RCC 7860 (cell line): Measurements from ENCODE around the gene DCAF17.
"Not testable (repeated sequence)": the region's sequence is repeated elsewhere in the genome, so short reads cannot be mapped to it uniquely, and the experiment has no call there.

Source experiments
- DNase-seq: peaks from one replicate; pipeline ENCODE4 v3.0.0-alpha.2; 2015; ENCODE audit warnings: low spot score
- FAIRE-seq: peaks from 2 replicates; lab custom pipeline; 2012; peaks lifted over from hg19 to GRCh38; lab: Jason Lieb, UNC

Gene DCAF17

GRCh38 chr2:171509945-171510731 is 76.1 kb downstream of the DCAF17 start:
- DNase-seq (no peak), FAIRE-seq (no peak)

- no peak for FAIRE-seq
- DNase-seq, result no peak
These were observed 78.0 kb downstream of the DCAF17 start for GRCh38 chr2:171512014-171512413.

- FAIRE-seq, result no peak
- DNase-seq, result no peak
These were observed 78.7 kb downstream of the DCAF17 start for GRCh38 chr2:171512683-171513195.

DNA sequence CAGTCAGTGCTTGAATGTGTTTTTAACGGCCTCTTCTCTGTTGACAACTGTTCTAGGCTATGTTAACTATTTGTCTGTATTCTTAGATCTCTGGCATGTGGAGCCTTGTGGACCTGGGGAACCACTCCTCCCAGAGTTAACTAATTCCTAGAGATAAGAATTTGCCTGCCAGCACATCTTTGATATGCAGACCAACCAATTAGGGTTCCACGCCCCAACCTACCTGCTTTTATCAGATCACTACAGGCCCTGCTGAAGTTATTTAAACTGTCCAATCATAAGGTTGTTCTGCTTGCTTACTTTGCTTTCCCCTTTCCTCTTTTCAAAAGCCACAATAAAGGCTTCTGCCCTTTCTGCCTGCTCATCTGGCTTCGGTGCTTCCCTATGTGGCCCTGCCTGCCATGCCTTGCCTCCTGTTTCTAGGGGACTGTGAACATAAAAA is 79.7 kb downstream of the DCAF17 start:
- DNase-seq, result no peak
- no peak for FAIRE-seq

DNA sequence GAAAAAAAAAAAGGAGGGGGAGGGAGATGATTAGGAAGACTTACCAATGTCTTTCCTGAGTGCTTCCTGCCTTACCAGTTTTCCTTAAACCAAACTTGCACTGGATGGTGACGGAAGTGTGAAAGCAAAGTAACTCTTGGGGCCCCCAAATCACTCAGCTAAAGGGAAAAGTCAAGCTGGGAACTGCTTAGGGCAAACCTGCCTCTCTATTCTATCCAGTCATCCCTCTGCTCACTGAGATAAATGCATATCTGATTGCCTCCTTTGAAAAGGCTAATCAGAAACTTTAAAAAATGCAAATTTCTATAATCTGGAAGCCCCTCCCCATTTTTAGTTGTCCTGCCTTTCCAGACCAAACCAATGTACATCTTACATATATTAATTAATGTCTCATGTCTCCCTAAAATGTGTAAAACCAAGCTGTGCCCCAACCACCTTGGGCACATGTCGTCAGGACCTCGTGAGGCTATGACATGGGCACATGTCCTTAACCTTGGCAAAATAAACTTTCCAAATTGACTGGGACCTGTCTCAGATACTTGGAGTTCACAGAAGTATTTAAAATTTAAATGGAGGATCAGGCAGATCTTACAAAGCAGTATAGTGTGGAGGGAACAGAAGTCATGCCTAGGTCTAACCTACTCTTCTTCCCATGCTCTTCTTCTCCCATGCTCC is 81.0 kb downstream of the DCAF17 start:
- no peak for FAIRE-seq
- no peak for DNase-seq

DNA sequence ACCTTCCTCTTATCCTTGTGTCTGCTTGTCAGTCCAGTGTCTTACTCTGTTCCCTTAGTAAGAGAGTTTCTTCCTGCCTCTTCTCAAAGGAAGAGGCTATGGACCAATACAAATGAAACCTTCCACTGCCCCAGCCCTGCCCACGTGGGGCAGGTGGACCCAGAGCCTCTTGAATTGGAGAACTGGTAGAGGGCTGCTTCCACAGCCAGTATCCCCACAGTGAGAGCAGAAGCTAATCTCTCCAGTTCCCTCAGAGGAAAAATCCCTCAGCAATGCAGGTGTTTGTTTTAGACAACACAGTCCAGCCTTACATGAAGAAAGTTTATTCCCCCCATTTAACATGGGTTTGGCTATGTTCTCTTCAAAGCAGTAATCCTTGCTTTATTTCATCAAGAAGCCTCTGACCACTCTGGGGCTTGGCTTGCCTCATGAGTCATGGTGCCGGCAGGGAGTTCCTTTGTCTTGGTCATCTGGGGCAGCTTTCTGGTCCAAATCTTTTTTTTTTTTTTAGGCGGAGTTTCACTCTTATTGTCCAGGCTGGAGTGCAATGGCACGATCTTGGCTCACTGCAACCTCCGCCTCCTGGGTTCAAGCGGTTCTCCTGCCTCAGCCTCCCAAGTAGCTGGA is 81.8 kb downstream of the DCAF17 start:
- no peak for FAIRE-seq
- no peak for DNase-seq

DNA sequence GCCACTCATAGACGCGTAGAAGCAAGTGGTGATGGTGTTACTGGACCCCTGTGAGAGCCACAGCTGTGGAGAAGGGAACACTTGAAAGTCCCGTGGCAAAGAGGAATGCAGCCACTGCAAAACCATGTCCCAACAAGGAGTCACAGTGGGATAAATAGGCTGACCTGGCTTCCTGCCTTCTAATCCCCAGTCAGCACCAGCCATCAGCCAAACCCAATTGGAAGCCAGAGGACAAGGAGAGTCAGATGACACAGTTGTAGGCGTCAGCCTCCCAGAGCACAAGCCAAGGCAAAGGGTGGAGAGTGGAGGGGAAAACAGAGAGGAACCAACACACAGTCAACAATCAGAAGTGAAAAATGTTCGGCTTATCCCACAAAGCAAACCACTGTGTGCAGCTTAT is 82.8 kb downstream of the DCAF17 start:
- DNase-seq, result no peak
- no peak for FAIRE-seq

GRCh38 chr2:171520471-171520870 is 86.4 kb downstream of the DCAF17 start:
- FAIRE-seq (no peak), DNase-seq (no peak)

DNA sequence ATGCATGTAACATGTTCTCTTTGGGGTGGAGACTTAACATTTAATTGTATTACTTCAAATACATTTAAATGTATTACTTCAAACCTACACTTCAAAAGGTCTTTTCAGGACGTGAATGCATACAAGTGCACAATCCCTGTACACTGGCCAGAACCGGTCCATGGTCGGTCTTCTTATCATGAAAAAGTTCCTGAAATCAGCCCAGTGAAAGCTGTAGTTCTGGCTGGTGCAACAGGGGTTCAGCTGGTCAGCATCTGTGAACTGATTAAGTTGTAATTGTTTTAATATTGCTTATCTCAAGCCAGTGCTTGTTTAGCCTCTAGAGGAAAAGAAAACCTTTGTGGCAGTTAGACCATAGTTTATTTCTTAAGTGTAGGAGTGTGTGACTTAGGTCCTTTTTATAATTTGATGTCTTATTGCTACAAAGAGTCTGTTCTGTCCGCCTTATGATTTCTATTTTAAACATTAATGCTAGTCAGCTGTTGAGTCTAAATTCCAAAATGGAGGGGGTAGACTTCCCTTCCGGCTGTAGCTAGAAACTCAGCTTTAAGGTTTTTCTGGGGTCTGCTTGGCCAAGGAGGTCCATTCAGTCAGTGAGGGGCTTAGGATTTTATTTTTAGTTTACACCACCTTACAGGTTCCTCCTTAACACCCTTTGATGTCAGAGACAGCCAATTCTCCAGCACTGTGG is 87.5 kb downstream of the DCAF17 start:
- DNase-seq (no peak), FAIRE-seq (no peak)

DNA sequence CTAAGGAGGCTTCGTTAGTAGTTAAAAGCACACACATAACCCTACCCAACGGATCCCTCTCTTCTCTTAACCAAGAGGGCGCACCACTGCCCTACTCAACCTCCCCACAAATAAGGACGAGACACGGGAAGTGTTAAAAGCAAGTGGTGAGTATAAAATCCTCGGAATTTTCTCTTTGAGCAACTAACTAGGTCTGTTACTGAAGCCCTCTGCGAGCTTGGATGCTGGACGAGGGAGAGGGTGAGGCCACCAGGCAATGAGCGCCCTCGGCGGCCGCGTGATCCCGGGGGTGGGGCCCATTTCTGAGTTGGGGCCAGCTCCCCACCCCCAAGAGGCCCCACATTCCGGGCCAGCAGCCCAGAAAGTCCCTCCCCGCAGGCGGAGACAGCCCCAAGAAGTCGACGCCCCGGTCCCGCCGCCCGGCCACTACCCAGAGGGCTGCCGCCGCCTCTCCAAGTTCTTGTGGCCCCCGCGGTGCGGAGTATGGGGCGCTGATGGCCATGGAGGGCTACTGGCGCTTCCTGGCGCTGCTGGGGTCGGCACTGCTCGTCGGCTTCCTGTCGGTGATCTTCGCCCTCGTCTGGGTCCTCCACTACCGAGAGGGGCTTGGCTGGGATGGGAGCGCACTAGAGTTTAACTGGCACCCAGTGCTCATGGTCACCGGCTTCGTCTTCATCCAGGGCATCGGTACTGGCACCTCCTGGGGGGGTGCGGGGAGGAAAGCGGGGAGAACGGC is 88.2 kb downstream of the DCAF17 start, which contains the start of gene CYBRD1:
Gene CYBRD1, plus strand, starts transcription at position 423 of the 736 bp plus-strand sequence. Its CDS starts 72 bp downstream, at position 495.
- DNase-seq, result no peak
- FAIRE-seq, result no peak

DNA sequence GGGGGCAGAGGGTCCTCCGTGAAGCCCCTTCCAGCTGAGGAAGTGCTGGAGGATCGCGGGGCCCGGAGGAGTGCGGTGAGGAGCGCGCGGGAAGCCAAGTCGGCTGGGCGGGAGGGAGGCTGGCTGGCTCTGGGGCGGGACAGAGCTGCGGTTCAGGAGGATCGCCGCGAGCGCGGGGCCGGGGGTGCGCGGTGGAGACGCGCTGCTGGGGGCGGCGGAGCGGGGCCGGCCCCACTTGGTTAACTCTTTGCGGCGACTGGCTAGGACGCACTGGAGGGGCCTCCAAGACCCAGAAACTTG is 88.7 kb downstream of the DCAF17 start:
- no peak for FAIRE-seq
- DNase-seq, result no peak

DNA sequence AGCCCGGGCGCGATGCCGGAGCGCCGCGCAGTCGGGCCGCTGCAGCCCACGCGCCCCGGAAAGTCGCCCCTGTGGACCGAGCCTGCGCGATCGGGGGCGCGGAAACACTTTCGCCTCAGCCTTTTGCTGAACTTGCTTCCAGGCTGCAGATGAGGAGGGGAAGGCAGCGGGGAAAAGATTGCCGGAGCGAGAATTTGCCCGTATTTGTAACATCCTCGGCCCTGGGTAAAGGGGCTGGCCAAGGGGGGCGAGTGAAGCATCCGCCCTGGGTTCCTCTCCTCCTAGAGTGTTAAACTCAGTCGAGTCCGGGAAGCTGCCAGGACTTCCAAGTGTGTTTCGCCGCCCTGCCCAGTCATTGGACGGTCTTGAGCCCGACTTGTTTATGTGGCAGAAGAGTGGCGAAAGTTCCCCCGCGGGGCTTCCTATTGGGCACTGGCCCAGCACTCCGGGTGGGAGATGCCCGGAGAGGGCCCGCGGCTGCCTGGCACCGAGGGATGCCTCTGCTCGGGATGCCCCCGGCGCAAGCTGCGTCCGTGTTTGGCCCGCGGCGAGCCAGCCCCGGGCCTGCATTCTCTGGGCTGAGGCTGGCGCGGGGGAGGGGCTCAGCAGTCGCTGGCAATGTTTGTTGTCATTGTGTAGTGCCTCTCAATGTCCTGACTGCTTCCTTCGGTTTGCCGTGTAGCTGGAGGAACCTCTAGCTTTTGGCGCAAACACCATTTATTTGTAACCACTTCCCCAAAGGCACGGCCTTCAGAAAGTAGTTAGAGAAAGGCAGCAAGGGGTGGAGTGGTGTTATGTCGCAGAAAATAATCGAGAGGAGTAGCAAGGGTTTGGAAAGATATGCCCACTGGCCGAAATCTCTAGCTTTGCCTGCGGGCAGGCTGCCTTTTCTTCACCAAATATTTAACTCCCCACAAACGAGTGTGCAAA is 89.3 kb downstream of the DCAF17 start:
- FAIRE-seq (no peak), DNase-seq (no peak)

DNA sequence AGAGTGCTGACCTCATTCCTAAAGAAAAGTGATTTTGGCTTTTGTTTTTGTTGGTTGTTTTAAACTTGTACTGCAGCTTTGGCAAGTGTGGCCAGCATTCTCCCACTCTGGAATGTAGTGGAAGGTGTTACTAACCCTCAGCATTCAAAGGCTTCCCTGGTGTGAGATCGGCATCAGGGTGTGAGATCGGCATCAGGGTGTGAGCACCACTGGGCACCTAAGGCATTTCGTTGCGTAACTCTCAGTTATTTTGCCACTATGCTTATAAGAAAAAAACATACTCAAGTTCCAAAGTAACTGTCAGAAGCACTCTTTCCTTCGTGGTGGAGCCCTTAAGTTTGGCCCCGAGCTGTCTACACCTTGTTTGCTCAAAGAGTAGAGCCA is 90.0 kb downstream of the DCAF17 start:
- FAIRE-seq (no peak), DNase-seq (no peak)

GRCh38 chr2:171529914-171530313 is 95.9 kb downstream of the DCAF17 start:
- FAIRE-seq (no peak), DNase-seq (no peak)

DNA sequence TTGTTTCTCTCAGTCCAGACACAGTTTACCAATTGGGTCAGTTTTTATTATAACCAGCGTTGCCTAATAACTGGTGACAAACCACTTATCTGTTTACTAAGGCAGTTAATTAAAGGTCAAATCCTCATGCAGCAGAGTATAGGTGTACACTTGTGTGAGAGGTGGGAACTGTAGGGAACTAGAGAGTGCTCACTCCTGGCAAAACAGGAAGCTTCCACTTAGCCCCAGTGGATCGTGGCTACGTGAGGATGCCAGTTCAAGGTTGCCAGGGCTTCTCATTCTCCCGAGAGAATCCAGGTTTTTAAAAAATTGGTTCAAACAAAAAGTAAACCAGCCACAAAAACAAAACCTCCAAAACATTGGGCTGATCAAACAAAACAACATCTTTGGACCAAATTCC is 96.4 kb downstream of the DCAF17 start:
- DNase-seq, result no peak
- FAIRE-seq, result no peak

DNA sequence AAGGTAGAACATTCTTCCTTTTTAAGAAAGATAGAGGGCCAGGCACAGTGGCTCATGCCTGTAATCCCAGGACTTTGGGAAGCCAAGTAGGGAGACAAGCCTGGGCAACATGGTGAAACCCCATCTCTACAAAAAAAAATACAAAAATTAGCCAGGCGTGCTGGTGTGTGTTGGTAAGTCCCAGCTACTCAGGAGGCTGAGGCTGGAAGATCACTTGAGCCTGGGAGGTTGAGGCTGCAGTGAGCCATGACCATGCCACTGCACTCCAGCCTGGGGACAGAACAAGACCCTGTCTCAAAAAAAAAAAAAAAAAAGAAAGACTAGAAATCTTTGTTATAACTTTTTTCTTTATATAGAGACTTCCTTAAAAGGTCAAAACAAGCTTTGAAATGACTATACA is 96.8 kb downstream of the DCAF17 start:
- DNase-seq, FAIRE-seq: not testable (repeated sequence)

DNA sequence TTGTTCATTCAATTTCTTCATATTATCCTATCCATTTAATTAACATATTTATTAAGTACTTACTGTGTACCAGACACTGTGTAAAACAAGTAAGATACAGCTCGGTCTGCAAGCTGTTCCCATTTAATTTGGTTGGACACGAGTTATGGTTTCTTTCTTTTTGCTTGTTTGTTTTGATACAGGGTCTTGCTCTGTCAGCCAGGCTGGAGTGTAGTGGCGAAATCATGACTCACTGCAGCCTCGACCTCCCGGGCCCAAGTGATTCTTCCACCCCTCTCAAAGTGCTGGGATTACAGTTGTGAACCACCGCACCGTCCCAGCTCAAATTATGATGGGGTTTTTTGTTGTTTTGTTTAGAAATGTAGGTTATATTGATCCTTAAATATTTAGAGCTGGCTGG is 97.3 kb downstream of the DCAF17 start:
- DNase-seq (no peak), FAIRE-seq (no peak)

DNA sequence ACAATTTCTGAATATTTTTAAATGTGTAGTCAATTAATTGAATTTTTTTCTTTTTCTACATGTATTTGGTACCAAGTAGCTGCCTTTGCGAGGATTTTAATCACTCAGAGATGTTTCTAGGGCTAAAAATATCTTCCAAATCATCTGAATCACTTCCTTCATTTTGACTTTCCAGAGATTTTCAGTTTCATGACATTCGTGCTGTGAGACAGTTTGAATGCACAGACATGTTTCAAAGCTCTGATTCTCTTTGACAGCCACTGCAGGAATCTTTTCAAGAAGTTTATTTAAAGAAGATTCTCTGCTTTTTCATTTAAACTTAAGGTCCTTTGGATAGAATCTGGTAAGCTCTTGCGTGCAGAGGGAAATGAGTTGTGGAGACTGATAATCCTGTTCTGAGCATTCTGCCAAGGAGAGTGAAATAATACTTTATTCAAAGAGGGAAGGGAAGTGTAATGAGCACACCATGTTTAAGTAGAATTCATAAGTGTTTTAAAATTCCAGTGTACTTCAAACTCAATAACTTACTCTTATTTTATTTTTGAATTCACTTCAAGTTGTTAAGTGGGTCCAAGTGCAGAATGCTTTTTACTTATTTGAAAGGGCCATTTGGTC is 97.9 kb downstream of the DCAF17 start:
- no peak for FAIRE-seq

GRCh38 chr2:171533331-171533730 is 99.3 kb downstream of the DCAF17 start:
- DNase-seq (no peak), FAIRE-seq (no peak)

More for the DNA sequence above, 97.9 kb downstream of the DCAF17 start:
- DNase-seq, result no peak
